D341Med (cell line): ENCODE data around the gene NEU4.
"Not testable (repeated sequence)": the region's sequence is repeated elsewhere in the genome, so short reads cannot be mapped to it uniquely, and the experiment has no call there.

Experiments
- DNase-seq: peaks from one replicate; pipeline ENCODE4 v3.0.0; 2012; ENCODE audit warnings: low spot score

The NEU4 gene

DNA sequence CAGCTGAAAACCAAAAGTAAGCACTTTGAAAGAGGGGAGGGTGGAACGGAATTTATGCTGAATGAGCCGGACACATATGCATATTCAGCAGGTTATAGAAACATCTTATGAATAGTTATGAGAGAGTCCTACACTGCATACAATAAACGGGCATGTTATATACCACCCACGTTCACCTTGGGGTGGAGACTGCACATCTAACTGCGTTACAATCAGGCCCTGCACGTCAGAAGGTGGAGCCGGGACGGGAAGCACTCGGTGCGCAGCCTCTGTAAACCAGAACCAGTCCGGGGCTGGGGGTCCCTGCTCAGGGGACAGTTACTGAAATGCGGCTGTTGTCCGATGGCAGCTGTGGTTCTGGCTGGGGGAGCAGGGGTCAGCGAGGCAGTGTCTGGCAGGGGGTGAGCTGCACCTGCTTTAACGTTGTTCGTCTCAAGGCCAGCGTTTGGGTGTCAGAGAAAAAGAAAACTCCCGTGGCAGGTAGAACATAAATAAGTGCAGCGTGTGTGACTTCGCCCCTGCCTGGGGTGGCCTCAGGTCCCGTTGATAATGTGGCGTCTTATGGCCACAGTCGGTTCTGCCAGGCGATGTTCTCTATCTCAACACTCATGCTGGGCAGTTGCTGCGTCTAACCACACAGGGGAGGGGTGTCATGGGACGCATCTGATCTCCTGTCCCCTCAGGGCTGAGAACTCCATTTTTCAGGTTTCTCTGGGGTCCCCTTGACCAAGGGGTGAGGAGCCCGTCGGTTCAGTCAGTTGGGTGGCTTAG lies 24.9 kb downstream of the NEU4 start:
- not testable (repeated sequence) for DNase-seq

DNA sequence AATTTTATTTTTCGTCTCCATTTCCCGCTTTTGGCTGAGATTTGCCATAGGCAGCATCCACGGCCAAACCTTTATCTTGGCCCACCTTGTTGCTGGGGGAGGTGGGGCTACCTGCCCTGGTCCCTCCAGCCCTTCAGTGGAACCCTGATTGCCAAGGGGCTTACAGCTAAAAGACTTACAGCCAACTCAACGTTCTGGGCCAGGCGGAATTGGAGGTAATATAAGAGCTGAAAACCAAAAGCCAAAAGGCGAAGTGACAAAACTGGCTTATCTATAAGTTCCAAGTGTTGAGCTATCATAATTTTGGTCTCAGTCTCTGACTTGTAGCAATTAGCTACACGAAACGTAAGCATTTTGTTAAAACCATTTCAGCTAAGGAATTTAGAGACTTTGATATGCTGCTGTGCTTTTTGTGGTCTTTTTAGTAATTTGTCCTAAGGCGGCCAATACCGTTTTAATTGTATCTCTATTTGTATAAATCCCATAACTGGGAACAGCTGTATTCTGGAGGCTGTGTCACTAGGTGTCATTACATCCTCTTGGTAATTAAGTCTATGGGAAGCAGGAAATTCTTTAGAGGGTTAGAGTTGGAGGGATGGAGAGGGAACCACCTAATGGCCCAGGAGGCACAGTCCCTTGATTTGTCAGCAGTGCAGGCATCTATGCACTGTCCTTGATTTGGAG lies 25.7 kb downstream of the NEU4 start:
- no peak for DNase-seq

DNA sequence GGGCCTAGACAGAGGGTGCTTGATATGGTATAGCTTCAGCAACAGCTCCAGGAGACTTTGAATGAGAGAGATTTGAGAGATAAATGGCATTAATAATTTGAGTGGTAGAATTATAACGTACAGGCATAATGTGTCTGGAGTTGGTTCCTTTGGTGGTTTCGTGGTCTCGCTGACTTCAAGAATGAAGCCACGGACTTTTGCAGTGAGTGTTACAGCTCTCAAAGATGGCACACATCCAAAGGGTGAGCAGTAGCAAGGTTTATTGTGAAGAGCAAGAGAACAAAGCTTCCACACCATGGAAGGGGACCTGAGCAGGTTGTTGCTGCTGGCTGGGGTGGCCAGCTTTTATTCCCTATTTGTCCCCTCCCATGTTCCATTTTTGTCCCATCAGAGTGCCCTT lies 26.6 kb downstream of the NEU4 start:
- DNase-seq = no peak

DNA sequence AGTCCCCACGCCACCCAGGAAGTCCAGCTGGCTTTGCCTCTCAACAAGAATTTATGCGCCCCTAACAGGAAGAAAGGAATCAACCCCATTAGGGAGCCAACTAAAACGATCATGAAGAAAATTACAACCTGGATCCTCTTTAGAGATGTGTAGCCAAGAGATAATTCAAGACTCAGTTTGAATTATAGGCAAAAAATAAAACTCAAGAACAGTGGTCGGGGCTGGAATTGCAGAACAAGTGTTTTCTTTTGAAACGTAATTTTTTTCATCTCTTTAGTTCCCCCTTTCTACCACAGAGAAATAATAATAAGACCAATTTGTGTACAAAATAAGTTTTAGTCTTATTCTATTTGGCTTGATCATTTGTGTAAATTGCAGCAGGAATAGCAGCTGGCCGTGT lies 27.3 kb downstream of the NEU4 start:
- DNase-seq = no peak

DNA sequence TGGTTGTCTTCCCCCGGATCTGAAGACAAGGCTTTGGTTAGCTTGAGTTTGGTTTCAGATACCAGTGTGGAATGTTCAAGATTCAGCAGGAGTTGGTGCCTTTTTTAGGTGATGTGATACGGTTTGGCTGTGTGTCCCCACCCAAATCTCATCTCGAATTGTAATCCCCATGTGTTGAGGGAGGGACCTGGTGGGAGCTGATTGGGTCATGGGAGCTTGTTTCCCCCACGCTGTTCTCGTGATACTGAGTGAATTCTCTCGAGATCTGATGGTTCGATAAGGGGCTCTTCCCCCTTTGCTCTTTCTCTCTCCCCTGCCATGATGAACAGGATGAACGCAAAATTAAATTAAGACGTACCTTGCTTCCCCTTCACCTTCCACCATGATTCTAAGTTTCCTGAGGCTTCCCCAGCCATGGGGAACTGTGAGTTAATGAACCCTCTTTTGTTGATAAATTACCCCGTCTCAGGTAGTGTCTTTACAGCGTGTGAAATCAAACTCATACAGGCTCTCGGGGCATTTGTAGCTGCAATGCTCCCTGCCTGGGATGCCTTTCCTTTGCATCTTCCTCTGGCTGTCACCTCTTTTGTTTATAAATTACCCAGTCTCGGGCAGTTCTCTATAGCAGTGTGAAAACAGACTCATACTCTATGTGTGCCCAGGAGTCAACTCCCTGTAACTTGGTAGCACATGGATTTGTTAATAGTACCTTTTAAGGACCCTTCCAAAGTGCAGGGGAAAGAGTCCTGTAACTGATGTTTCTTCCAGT lies 28.4 kb downstream of the NEU4 start:
- DNase-seq = no peak

DNA sequence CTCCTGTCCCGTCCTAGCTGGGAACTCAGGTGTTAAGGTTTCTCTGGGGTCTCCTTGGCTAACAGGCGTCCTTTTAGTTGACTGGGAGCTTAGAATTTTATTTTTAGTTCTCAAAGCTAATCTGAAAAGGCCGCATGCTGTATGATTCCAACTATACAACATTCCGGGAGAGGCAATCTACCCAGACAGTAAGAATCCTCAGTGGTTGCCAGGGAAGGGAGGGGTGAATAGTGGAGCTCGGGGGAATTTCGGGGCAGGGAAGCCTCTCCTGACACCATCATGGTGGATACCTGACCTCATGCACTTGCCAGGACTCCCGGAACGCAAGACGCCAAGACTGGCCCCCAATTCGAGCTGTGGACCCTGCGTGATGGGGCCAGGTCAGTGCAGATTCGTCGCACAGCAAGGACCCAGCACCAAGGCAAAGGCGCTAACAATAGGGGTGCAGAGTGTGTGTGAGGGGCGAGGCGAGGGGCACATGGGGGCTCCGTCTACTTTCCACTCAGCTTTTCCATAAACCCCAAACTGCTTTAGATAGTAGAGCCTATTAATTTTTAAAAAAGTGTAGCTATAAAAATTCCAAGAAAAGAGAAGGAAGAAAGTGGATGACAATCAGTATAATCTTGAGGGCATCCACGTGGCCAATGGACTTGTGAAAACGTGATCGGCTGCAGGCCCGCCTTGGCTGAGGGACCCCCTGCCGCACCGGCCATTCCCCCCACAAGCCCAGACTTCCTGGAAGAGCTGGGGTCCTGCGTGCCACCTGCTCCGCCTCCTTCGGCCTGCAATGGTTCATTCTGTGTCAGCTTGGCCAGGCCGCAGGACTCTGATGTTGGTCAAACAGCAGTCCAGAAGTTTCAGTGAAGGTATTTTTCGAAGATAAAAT lies 32.4 kb downstream of the NEU4 start:
- peak; percentile 14 for DNase-seq

DNA sequence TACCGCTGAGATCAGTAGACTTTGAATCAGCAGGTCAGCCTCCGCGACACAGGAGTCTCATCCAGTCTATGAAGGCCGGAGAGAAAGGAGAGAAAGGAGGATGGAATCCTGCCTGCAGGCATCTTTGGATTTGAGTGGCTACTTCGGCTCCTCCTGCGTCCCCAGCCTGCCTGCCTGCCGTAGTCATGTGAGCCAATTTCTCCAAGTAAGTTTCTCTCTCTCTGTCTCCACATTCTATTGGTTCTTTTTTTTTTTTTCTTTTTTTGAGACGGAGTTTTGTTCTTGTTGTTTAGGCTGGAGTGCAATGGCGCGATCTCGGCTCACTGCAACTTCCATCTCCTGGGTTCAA lies 33.0 kb downstream of the NEU4 start:
- no peak for DNase-seq

DNA sequence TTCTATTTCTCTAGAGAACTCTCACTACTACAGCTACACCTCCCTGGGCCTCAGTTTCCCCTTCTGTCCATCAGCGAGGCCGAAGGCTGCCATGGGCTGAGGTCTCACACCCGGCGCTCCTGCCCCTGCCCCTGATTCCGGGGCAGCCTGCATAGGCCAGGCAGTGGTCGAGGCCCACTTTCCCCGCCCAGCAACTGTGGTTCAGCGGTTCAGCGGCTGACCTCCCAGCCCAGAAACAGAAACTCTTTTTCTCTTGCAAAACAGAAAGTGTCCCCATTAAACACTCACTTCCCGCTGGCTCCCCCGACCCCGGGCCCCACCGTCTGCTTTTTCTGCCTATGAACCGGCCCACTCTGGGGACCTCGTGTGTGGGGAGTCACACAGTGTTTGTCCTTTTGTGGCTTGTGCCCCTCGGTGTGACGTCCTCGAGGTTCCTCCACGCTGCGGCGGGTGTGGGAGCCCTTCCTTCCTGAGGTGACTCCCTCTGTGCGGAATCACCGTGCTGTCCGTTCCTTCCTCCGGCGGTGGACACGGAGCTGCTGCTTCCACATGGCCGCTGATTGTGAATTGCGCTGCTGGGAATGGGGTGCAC lies 33.7 kb downstream of the NEU4 start:
- peak; percentile 27 for DNase-seq

DNA sequence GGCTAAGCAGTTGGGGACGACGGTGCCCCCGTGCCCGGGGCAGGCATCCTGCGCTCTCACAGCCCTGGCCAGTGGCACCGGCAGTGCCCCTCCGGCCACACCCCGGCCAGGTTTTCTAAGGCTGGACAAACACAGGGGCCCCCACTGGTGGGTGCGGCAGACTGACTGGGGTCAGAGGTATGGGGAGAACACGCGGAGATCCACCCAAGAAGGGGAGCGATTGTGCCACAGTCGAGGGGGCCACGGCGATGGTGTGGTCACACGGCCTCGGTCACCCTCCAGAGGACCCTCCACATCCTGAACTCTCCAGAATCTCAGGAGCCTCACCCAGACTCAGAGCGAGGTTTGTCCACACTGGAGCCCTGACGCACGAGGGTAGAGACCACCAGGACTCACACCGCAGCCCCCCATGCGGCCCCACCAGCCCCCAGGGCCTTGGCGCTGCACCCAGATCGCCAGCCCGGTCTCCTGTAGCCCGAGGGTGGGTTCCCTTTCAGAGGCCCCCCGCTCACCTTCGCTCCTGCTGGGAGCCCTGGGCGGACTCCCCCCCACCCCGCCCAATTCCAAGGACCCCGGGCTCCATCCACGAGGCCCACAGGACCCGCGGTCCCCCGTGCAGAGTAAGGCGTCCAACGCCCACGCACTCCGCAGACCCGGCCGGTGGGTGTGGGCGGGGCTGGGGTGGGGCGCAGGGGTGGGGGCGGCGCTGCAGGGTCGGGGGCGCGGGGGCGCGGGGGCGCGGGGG lies 34.5 kb downstream of the NEU4 start:
- DNase-seq = peak; percentile 22

DNA sequence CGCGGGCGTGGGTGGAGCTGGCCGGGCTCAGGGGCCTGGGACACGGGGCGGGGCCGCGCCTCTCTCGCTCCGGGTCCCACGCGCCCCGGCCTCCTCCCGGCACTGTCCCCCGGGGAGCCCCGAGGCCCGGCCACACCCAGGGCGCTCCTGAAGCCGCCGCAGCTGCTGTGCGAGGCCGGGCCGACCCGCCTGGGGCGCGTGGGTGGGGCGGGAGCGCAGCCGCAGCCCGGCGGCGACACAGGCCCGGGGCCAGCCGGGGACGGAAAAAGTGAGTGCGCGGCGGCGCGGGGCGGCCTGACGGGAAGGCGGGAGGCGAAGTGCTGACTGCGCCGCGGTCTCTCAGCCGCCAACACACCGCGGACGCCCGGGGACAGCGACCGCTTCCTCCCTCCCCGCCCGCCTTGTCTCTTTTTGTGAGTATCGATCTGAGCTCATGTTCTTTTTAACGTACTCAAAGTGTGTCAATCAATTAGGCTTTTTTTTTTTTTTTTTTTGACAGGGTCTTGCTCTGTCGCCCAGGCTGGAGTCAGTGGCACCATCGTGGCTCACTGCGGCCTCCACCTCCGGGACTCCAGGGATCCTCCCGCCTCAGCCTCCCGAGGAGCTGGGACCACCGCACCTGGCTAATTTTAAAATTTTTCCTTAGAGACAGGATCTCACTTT lies 35.2 kb downstream of the NEU4 start:
- DNase-seq = peak; percentile 68

DNA sequence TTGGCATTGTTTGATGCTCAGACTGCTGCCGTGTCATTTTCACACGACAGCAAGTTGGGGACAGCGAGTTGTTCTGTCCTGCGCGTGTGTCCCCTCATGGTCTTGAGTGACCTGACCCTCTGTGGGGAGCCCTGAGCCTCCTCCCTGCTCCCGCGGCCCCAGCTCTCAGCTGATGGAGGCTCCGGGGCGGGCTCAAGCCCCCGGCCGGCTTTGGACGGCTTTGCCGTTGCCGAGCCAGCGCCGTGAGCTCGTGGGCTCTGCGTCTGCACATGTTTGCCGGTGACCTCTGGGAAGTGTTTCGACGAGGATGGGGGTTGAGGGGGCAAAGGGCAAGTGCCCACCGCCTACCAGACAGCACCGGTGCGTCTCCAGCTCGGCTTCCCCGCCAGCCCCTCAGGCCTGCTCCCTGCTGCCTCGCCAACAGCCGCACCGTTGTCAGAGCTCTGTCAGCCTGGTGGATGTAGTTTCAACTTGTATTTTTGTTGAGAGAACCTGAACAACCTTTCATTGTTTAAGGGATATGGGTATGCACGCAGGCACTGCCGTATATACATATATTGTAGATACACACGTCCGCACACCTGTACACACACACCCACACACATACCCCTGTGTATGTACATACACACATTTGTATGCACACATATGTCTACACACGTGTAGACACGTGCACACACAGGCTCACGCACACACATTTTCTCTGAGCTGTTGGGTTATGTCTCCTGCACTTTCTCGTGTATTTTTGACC lies 36.0 kb downstream of the NEU4 start:
- DNase-seq = peak; percentile 28

DNA sequence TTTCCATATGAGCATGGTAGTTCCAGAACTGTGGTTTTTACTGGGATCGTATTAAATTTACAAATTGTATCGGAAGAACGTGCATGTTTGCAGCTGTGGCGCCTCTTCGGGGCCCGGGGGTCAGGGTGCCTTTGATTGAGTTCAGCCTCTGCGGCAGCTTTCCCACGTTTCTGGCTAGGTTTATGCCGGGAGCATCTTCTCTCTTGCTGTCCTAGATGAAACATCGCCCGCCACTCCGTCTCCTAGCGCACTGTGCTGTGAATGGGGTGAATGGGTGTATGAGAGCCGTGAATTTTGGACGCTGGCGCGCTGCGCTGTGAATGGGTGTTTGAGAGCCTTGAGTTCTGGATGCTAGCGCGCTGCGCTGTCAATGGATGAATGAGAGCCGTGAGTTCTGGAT lies 37.4 kb downstream of the NEU4 start:
- DNase-seq = no peak

DNA sequence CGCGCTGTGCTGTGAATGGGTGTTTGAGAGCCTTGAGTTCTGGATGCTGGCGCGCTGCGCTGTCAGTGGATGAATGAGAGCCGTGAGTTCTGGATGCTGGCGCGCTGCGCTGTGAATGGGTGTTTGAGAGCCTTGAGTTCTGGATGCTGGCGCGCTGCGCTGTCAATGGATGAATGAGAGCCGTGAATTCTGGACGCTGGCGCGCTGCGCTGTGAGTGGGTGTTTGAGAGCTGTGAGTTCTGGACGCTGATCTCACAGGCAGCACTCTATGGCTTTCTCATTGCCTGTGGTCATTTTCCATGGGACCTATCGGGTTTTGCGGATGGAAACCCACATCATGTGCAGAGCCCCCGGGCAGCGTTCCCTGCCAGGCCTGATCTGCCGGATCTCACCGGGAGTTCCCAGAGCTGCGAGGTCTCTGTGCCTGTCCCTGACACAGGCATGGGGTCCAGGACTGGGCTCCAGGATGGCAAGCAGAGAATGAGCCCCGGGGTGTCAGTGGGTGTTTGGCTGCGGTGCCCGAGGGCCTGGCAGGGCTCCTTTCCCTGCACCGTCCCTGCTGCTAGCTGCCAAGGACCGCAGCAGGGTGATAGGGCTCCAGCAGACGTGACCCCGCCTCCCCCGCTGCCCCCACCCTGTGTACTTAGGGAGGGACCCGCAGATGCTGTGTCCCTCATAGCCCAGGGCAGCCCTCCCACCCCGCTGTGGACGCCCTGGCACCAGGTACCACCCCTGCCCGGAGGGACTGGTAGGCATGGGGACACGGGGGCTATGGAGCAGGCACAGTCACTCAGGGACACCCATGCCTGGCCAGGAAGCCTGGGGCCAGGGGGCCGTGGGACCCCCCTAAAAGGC lies 40.0 kb downstream of the NEU4 start:
- peak; percentile 12 for DNase-seq

DNA sequence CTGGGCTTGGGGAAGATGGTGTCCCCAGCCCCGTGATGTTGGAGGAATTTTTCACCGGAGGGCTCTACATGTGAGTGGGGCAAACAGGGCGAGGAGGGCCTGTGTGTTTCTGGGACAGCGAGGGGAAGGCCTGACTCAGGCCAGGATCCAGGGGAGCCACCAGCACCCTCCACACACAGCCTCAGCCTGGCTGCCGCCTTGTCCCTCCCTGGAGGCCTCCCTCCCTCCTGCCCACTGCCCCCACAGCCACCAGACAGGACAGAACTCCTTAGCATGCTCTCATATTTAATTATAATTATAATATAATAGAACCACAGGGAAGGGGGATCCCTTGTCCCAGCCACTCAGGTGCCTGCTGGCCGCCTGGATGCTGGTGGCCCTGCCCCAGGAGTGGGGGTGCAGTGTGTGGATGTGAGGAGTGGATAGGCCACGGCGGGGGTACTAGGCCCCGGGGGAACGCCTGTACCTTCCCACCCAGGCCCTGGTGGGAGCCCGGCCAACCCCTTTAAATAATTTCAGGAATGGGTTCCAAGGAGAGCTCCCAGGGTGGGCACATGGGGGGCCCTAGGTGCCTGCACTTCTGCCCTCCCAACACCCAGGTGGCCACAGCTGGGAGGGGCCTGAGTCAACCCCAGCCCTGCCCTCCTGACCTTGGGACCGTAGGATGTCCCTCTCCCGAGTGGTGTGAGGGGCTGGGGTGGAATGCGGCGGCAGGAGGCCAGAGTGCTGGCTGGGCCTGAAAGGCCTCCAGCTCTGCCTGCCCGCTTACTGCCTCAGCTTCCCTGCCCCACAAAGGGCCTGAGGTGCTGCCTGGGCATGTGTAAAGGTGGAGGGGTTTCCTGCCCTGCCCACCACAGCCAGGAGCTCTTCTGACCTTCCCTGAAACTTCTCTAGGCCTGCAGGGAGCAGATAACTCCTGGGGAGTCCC lies 40.9 kb downstream of the NEU4 start:
- peak; percentile 28 for DNase-seq

DNA sequence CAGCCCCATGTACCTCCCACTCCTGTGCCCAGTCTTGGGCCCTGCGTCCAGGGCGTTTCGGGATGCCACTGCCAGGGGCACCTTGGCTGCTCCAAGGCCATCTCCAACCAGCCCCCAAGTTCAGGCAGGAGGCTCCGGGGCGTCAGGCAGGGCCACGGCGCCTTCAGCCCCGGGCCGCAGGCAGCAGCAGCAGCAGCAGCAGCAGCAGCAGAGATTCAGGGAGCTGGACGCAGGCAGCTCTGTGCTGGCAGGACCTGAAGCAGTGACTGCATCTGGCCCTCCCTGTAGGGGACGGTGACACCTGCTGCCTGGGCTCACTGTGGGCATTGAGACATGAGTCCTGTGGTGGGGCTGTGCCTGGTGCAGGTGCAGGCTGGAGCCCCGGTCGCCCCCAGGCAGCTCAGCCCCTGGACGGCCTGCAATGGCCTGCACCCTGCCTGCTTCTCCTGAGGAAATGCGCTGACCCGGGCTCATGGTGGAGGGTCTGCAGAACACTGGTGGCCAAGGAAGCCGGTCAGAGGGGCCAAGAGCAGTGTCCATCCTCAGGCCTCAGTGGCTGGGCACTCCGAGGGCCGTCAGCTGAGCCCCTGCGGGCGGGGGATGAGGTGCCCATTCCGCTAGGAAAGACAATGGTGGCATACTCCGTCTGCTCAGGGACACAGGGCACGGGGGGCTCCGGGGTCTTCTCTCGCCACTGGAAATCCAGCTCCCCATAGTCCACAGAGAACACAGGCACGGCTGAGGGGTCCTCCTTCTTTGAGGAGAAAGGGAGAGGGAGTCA lies 41.7 kb downstream of the NEU4 start:
- DNase-seq = peak; percentile 16

DNA sequence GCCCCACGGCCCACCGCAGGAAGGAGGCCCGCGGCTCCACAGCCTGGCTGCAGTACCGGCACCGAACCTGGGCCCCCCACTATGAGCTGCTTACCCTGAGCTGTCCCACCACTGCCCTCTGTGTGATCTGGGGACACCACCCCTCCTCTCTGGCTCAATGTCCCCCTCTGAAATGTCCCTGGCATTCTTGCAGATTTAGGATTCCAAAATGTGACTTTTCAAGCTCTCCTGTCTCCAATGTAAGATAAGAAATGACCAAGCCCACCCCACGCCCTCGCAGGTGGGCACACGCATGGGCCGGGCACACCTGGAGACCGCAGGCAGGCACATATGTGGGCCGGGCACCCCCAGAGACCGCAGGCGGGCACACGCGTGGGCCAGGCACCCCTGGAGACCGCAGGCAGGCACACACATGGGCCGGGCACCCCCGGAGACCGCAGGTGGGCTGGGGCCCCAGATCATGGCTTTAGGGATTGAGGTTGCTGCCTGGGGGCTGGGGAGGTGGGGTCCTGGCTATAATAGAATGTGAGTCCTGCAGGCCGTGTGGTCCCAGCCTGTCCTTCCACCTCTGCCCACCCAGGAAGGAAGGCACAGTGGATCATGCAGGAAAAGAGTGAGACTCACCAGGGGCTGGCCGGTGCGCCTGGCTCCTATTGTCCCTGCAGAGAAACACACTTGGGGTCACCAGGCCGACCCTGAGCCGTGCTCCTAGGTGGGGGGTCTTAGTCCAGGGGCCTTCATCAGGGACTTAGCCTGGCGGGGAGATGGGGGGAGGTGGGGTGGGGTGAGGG lies 42.5 kb downstream of the NEU4 start:
- DNase-seq = peak; percentile 24
